ENCODE results near the gene GRID1.

- TF ChIP-seq CTCF (IDR thresholded peaks at IDR 0.05; ENCODE audit: insufficient read depth, low read depth, low read length) (no peak), EZH2 (IDR thresholded peaks at IDR 0.05; ENCODE audit: insufficient read depth, low read length) (no peak)
Observed at GRCh38 chr10:85992324-85992723, 374.3 kb downstream of the GRID1 start.
